Uterus (tissue), 4 donors: ENCODE results near the gene ASTN2. TPM values are rescaled to one million over a fixed set of nuclear protein-coding genes. Genes with fewer than 3 reads are reported as not detected.

Experiments used
- DNase-seq, 2 donors: peaks; one replicate each; pipeline ENCODE4 v3.0.0-alpha.2; 2019 to 2020
- H3K27ac ChIP-seq, 2 donors: fragments of 200-600 bp; sonication (generic); 1 replicate in 1 of 2; 2 replicates in 1 of 2; pipeline ENCODE4 v1.5.1; 2016 to 2018
- H3K27me3 ChIP-seq, 2 donors: fragments of 200-600 bp; sonication (generic); one replicate each; pipeline ENCODE4 v1.5.1; 2018 to 2019; ENCODE audit warnings: control low read depth in 1 of 2
- H3K36me3 ChIP-seq, 2 donors: fragments of 200-600 bp; sonication (generic); one replicate each; pipeline ENCODE4 v1.5.1; 2019; ENCODE audit warnings: control low read depth in 1 of 2
- H3K4me1 ChIP-seq, 2 donors: fragments of 200-600 bp; sonication (generic); one replicate each; pipeline ENCODE4 v1.5.1; 2018 to 2019; ENCODE audit warnings: control low read depth in 1 of 2
- H3K4me3 ChIP-seq, 2 donors: fragments of 200-600 bp; sonication (generic); 1 replicate in 1 of 2; 2 replicates in 1 of 2; pipeline ENCODE4 v1.5.1; 2018 to 2019; ENCODE audit warnings: mild to moderate bottlenecking in 1 of 2
- H3K9me3 ChIP-seq, 2 donors: fragments of 200-600 bp; sonication (generic); one replicate each; pipeline ENCODE4 v1.5.1; 2019; ENCODE audit warnings: control low read depth in 1 of 2
- CTCF ChIP-seq, 4 experiments: fragments of 200-600 bp in 2 of 4; fragments of 450-650 bp in 2 of 4; sonication (generic) in 2 of 4; IDR thresholded peaks; one replicate each; pipeline ENCODE4 v1.5.1; 2016 to 2019; ENCODE audit warnings: antibody characterized with exemption in 4 of 4, mild to moderate bottlenecking in 2 of 4, moderate library complexity in 1 of 4
- POLR2A ChIP-seq, 2 donors: fragments of 450-650 bp; IDR thresholded peaks; one replicate each; pipeline ENCODE4 v1.6.1; 2016; ENCODE audit warnings: antibody characterized with exemption in 2 of 2, mild to moderate bottlenecking in 1 of 2, moderate library complexity in 1 of 2
- intact Hi-C: fragments of 100-400 bp; cut with DNase I; formaldehyde crosslinking; loops from one replicate; pipeline ENCODE4 v1.15.1; 2023; ENCODE audit warnings: low total_unique reads
- total RNA-seq, 4 donors: library from RNA; depleted of rRNA in 3 of 4; stranded (reverse); fragments of >200 nt in 3 of 4; gene quantifications; one replicate each; pipeline versions ENCODE4 v1.1.0 to v1.2.4, GENCODE V29; 2014 to 2023
- donor health status: DM: yes; HTN: yes; CAD: no.

Gene ASTN2
- total RNA-seq, 4 donors from 2014 or later = 1.8 to 8.6 (median 6.7) TPM

- no peaks in the 10 kb centered on the region for H3K36me3 ChIP-seq
- no peak overlapping the region for H3K27ac ChIP-seq
- intact Hi-C loops = no loop called here
- H3K27me3 ChIP-seq = no peaks in the 10 kb centered on the region
- no peaks in the 10 kb centered on the region for H3K4me1 ChIP-seq
- TF ChIP-seq POLR2A (IDR thresholded peaks at IDR 0.05) = no peak
- no peak for TF ChIP-seq CTCF (IDR thresholded peaks at IDR 0.05)
- H3K4me3 ChIP-seq = no peak overlapping the region
- H3K9me3 ChIP-seq = no peaks in the 10 kb centered on the region
- no peak for DNase-seq
These were observed 30.8 kb upstream of the ASTN2 start for GRCh38 chr9:117445631-117446030.

DNA sequence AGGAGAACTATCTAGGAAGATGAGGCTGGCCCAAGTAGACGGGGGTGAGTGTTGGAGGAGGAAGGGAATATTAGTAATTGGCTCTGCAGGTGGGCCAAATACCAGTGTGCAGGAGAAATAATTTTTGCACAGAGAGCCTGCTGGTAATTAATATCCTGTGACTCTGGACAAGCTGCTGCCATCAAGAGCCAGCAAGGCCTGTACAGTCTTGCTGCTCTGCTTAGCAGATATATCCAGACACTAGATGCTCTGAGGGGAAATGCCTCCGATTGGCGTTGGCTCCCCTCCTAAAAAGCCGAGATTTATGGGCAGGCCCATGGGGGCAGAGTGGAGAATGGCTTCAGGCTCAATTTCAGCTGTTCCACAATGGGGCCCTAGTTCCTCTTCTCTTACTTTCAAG, 29.6 kb upstream of the ASTN2 start:
- H3K27me3 ChIP-seq = no peaks in the 10 kb centered on the region
- TF ChIP-seq CTCF (IDR thresholded peaks at IDR 0.05) = no peak
- TF ChIP-seq POLR2A (IDR thresholded peaks at IDR 0.05) = no peak
- no peaks in the 10 kb centered on the region for H3K4me1 ChIP-seq
- H3K9me3 ChIP-seq = no peaks in the 10 kb centered on the region
- no peak overlapping the region for H3K4me3 ChIP-seq
- no peaks in the 10 kb centered on the region for H3K36me3 ChIP-seq
- H3K27ac ChIP-seq = no peak overlapping the region
- DNase-seq = no peak
- intact Hi-C loops = no loop called here

DNA sequence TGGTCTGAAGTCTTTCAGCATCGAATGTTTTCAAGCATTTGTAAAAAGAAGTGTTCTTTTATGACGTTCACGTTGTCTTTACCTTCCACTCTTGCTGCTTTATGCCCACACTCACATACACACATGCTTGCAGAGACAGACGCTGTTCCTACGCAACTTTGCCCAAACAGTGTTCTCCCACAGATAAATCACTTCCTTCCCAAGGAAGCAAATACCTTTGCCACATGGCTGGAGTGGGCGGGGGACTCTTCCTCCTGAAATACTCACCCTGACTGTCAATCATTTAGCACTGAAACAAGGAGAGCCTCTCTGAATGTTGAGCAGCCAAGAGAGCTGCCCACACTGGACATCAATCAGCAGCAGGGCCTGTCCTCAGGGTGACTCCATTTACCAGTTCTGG, 22.4 kb upstream of the ASTN2 start:
- intact Hi-C loops = no loop called here
- Histone ChIP-seq H3K27me3 (no peaks in the 10 kb centered on the region), H3K9me3 (no peaks in the 10 kb centered on the region), H3K4me3 (no peak overlapping the region), H3K4me1 (no peaks in the 10 kb centered on the region), H3K36me3 (no peaks in the 10 kb centered on the region), H3K27ac (no peak overlapping the region)
- TF ChIP-seq POLR2A (IDR thresholded peaks at IDR 0.05) (no peak), CTCF (IDR thresholded peaks at IDR 0.05) (no peak)
- DNase-seq = no peak

GRCh38 chr9:117435630-117436261, 20.9 kb upstream of the ASTN2 start:
- H3K9me3 ChIP-seq = no peaks in the 10 kb centered on the region
- H3K36me3 ChIP-seq = no peaks in the 10 kb centered on the region
- no peak overlapping the region for H3K27ac ChIP-seq
- no peak for TF ChIP-seq CTCF (IDR thresholded peaks at IDR 0.05)
- TF ChIP-seq POLR2A (IDR thresholded peaks at IDR 0.05) = no peak
- no peak overlapping the region for H3K4me3 ChIP-seq
- intact Hi-C loops = no loop called here
- no peaks in the 10 kb centered on the region for H3K27me3 ChIP-seq
- no peaks in the 10 kb centered on the region for H3K4me1 ChIP-seq
- no peak for DNase-seq

- Histone ChIP-seq H3K27ac (no peak overlapping the region), H3K9me3 (no peaks in the 10 kb centered on the region), H3K4me1 (no peaks in the 10 kb centered on the region), H3K4me3 (no peak overlapping the region), H3K27me3 (no peaks in the 10 kb centered on the region), H3K36me3 (no peaks in the 10 kb centered on the region)
- intact Hi-C loops = no loop called here
- no peak for DNase-seq
- TF ChIP-seq CTCF (IDR thresholded peaks at IDR 0.05) (no peak), POLR2A (IDR thresholded peaks at IDR 0.05) (no peak)
These were observed 19.7 kb upstream of the ASTN2 start for GRCh38 chr9:117434566-117434965.
